Measurements from ENCODE around the gene TRERF1.

Gene TRERF1

DNA sequence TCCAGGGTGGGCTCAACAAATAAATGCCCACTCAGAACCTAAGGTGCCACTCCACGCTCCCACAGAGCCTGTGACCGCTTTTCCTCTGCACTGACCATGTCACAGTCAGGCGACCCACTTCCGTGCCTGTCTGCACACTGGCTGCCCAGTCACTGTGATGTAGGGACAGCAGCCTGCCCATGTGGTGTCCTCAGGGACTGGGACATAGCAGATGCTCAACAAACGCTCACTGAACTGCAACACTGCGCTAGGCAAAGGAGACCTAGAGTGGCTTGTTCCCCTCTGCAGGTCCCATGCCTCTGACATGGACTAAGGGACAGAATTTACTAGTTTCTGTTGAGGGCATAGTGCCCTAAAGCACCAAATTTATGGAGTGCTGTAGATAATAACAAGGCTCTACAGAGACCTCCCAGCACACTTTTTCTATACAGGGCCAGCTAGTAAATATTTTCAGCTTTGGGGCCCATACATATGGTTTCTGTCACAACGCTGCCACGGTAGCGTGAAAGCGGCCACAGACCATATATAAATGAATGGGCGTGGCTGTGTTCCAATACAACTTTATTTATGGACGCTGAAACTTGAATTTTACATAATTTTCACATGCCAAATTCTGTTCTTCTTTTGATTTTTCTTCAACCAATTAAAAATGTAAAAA lies 176.2 kb downstream of the TRERF1 start:
- H3K27ac ChIP-seq (ENCODE audit: low read length) = no peak overlapping the region
- H4K20me1 ChIP-seq (ENCODE audit: insufficient read depth, low read length) = no peaks in the 10 kb centered on the region
- peaks cover 2% of the 10 kb centered on the region for H3K4me1 ChIP-seq (ENCODE audit: low read length)
- no peaks in the 10 kb centered on the region for H3K9me2 ChIP-seq (replicated peaks; ENCODE audit: insufficient read depth, low read length)
- H3K27me3 ChIP-seq (replicated peaks; ENCODE audit: insufficient read depth, low read length) = no peaks in the 10 kb centered on the region
- no peak overlapping the region for H2AFZ ChIP-seq (ENCODE audit: low read length)
- H3K4me3 ChIP-seq (ENCODE audit: low read length) = no peak overlapping the region
- no peak overlapping the region for H3K9ac ChIP-seq (ENCODE audit: low read length)
- no peaks in the 10 kb centered on the region for H3K79me2 ChIP-seq (ENCODE audit: low read length)
- no peak for DNase-seq
- H3F3A ChIP-seq (ENCODE audit: insufficient read depth, low read length) = peaks cover under 1% of the 10 kb centered on the region; the same call in 1 of the 2 replicates
- no peak overlapping the region for H3K4me2 ChIP-seq (ENCODE audit: low read depth, low read length)
- TF ChIP-seq, protein P1, sequence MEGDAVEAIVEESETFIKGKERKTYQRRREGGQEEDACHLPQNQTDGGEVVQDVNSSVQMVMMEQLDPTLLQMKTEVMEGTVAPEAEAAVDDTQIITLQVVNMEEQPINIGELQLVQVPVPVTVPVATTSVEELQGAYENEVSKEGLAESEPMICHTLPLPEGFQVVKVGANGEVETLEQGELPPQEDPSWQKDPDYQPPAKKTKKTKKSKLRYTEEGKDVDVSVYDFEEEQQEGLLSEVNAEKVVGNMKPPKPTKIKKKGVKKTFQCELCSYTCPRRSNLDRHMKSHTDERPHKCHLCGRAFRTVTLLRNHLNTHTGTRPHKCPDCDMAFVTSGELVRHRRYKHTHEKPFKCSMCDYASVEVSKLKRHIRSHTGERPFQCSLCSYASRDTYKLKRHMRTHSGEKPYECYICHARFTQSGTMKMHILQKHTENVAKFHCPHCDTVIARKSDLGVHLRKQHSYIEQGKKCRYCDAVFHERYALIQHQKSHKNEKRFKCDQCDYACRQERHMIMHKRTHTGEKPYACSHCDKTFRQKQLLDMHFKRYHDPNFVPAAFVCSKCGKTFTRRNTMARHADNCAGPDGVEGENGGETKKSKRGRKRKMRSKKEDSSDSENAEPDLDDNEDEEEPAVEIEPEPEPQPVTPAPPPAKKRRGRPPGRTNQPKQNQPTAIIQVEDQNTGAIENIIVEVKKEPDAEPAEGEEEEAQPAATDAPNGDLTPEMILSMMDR (IDR thresholded peaks at IDR 0.05; ENCODE audit: low read length) = no peak
- no peak for TF ChIP-seq EZH2phosphoT487 (IDR thresholded peaks at IDR 0.05; ENCODE audit: low read length)
- no peak for TF ChIP-seq EZH2 (optimal IDR thresholded peaks at IDR 0.05; ENCODE audit: low read depth, low read length)
- no peaks in the 10 kb centered on the region for H3K9me3 ChIP-seq (replicated peaks; ENCODE audit: insufficient read depth, low read length)
- H3K36me3 ChIP-seq (replicated peaks; ENCODE audit: insufficient read depth, low read length) = no peaks in the 10 kb centered on the region

DNA sequence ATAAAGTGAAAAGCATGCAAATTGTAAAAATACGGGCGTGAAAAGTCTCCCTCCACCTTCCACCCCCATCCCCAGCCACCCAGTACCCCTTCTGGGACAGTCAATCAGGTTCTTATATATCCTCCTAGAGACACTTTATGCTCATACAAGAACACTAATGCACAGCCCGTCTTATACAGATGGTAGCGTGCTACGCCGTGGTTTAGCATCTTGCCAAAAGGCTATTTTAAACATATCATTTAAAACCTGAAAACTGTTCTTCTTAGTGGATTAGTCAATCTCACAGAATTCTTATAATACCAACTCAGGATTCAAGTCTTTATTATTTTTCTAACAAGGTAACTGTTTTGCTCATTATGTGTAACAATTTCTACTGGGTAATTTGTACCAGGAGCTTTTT lies 176.8 kb downstream of the TRERF1 start:
- H4K20me1 ChIP-seq (ENCODE audit: insufficient read depth, low read length) = no peaks in the 10 kb centered on the region
- no peak overlapping the region for H3K9ac ChIP-seq (ENCODE audit: low read length)
- H3K4me3 ChIP-seq (ENCODE audit: low read length) = no peak overlapping the region
- no peaks in the 10 kb centered on the region for H3K9me2 ChIP-seq (replicated peaks; ENCODE audit: insufficient read depth, low read length)
- no peak overlapping the region for H2AFZ ChIP-seq (ENCODE audit: low read length)
- H3K27me3 ChIP-seq (replicated peaks; ENCODE audit: insufficient read depth, low read length) = no peaks in the 10 kb centered on the region
- no peak overlapping the region for H3K27ac ChIP-seq (ENCODE audit: low read length)
- H3K79me2 ChIP-seq (ENCODE audit: low read length) = no peaks in the 10 kb centered on the region
- TF ChIP-seq, protein P1 (IDR thresholded peaks at IDR 0.05; ENCODE audit: low read length) = no peak
- TF ChIP-seq EZH2 (optimal IDR thresholded peaks at IDR 0.05; ENCODE audit: low read depth, low read length) (no peak), EZH2phosphoT487 (IDR thresholded peaks at IDR 0.05; ENCODE audit: low read length) (no peak)
- H3K4me1 ChIP-seq (ENCODE audit: low read length) = peaks cover 7% of the 10 kb centered on the region
- no peaks in the 10 kb centered on the region for H3K36me3 ChIP-seq (replicated peaks; ENCODE audit: insufficient read depth, low read length)
- H3F3A ChIP-seq (ENCODE audit: insufficient read depth, low read length) = peaks cover 5% of the 10 kb centered on the region
- H3K9me3 ChIP-seq (replicated peaks; ENCODE audit: insufficient read depth, low read length) = no peaks in the 10 kb centered on the region
- no peak for DNase-seq
- no peak overlapping the region for H3K4me2 ChIP-seq (ENCODE audit: low read depth, low read length)

DNA sequence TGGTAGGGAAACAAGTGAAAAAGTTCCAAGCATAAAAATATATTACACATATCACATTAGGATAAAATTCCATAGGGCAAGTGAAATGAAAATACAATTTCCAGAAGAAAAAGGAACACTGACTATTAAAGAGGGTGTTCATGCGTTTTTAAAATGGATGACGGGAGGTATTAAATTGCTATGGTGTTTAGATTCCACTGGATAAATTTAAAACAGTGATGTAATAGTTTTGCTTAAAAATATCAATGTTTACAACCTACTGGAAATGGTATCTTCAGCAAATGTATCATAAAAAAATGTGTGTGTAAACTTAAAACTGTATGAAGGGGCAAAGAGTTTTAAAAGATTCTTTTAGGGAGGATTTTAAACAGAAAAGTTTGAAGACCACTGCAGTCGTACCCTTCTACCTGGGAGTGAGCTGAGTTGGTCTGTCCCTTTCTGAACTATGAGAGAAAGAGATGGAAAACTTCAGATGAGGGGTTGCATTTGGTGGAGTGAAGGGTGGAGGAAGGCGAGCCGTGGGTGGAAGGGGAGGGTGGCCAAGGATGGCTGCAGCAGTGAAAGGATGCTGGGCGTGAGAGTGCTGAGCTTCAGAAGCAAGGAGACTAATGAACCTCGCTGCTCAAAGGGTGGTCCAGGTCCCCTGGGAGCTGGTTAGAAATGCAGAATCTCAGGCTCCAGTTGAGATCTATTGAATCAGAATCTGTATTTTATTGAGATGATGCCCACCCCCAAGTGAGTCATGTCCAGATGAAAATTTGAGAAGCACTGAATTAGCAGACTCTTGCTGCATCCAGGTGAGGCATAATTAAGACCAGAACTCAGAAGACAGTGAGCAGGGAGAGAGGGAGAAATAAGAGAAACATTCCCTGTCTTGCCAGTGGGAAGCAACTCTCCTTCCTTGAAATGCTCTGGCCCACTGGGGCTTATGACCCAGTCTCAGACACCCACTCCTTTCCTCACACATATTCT lies 179.6 kb downstream of the TRERF1 start:
- Histone ChIP-seq H3K4me3 (ENCODE audit: low read length) (no peak overlapping the region), H2AFZ (ENCODE audit: low read length) (no peak overlapping the region), H4K20me1 (ENCODE audit: insufficient read depth, low read length) (no peaks in the 10 kb centered on the region), H3K9me3 (replicated peaks; ENCODE audit: insufficient read depth, low read length) (no peaks in the 10 kb centered on the region), H3K9me2 (replicated peaks; ENCODE audit: insufficient read depth, low read length) (no peaks in the 10 kb centered on the region), H3K27me3 (replicated peaks; ENCODE audit: insufficient read depth, low read length) (no peaks in the 10 kb centered on the region), H3K4me1 (ENCODE audit: low read length) (peaks cover 29% of the 10 kb centered on the region), H3F3A (ENCODE audit: insufficient read depth, low read length) (peaks cover 16% of the 10 kb centered on the region), H3K27ac (ENCODE audit: low read length) (no peak overlapping the region), H3K9ac (ENCODE audit: low read length) (no peak overlapping the region), H3K79me2 (ENCODE audit: low read length) (no peaks in the 10 kb centered on the region), H3K36me3 (replicated peaks; ENCODE audit: insufficient read depth, low read length) (no peaks in the 10 kb centered on the region), H3K4me2 (ENCODE audit: low read depth, low read length) (no peak overlapping the region)
- no peak for DNase-seq
- TF ChIP-seq, protein P1 (IDR thresholded peaks at IDR 0.05; ENCODE audit: low read length) = no peak
- TF ChIP-seq EZH2phosphoT487 (IDR thresholded peaks at IDR 0.05; ENCODE audit: low read length) (no peak), EZH2 (optimal IDR thresholded peaks at IDR 0.05; ENCODE audit: low read depth, low read length) (no peak)

All from MM.1S (cell line).